ENCODE results near the gene NEURL4.
A peak's percentile ranks its signal among the peaks of the same experiment; 100 is the strongest.

Gene NEURL4

DNA sequence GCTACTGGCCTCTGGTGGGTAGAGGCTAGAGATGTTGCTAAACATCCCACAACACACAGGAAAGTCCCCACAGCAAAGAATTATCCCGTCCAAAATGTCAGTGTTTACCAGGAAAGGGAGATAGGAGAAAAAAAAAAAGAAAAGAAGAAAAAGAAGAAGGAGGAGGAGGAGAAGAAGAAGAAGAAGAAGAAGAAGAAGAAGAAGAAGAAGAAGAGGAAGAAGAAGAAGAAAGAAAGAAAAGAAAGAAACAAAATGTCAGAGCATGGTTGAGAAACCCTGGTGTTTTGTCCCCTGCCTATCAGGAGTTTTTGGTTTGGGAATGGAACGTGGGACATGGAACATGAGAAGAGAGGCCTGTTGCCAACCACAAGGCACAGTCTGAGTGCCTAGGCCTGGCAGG lies 28.2 kb upstream of the NEURL4 start:
- H3K79me2 ChIP-seq (ENCODE audit: insufficient read depth, low read depth) = no peaks in the 10 kb centered on the region
- H3K27me3 ChIP-seq (ENCODE audit: insufficient read depth, low read depth) = no peaks in the 10 kb centered on the region
- H3K4me3 ChIP-seq (IDR thresholded peaks at IDR 0.05; ENCODE audit: insufficient read depth, low read depth, low read length) = no peak overlapping the region
- H3K36me3 ChIP-seq (ENCODE audit: insufficient read depth) = no peaks in the 10 kb centered on the region
- no peak overlapping the region for H3K9ac ChIP-seq
- H3K4me1 ChIP-seq (ENCODE audit: low read depth, poor library complexity, severe bottlenecking) = no peaks in the 10 kb centered on the region
- no peak overlapping the region for H2AFZ ChIP-seq (ENCODE audit: low read depth)
- no peak overlapping the region for H3K4me2 ChIP-seq
- H4K20me1 ChIP-seq (ENCODE audit: insufficient read depth) = no peaks in the 10 kb centered on the region
- H3K27ac ChIP-seq = no peak overlapping the region
- TF ChIP-seq, protein P1, sequence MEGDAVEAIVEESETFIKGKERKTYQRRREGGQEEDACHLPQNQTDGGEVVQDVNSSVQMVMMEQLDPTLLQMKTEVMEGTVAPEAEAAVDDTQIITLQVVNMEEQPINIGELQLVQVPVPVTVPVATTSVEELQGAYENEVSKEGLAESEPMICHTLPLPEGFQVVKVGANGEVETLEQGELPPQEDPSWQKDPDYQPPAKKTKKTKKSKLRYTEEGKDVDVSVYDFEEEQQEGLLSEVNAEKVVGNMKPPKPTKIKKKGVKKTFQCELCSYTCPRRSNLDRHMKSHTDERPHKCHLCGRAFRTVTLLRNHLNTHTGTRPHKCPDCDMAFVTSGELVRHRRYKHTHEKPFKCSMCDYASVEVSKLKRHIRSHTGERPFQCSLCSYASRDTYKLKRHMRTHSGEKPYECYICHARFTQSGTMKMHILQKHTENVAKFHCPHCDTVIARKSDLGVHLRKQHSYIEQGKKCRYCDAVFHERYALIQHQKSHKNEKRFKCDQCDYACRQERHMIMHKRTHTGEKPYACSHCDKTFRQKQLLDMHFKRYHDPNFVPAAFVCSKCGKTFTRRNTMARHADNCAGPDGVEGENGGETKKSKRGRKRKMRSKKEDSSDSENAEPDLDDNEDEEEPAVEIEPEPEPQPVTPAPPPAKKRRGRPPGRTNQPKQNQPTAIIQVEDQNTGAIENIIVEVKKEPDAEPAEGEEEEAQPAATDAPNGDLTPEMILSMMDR (conservative IDR thresholded peaks at IDR 0.05; ENCODE audit: low read depth, low read length) = no peak

- no peaks in the 10 kb centered on the region for H3K4me1 ChIP-seq (ENCODE audit: low read depth, poor library complexity, severe bottlenecking)
- no peak overlapping the region for H3K9ac ChIP-seq
- H3K36me3 ChIP-seq (ENCODE audit: insufficient read depth) = no peaks in the 10 kb centered on the region
- no peak overlapping the region for H3K27ac ChIP-seq
- H3K27me3 ChIP-seq (ENCODE audit: insufficient read depth, low read depth) = no peaks in the 10 kb centered on the region
- no peak overlapping the region for H2AFZ ChIP-seq (ENCODE audit: low read depth)
- H3K4me2 ChIP-seq = no peak overlapping the region
- H3K79me2 ChIP-seq (ENCODE audit: insufficient read depth, low read depth) = no peaks in the 10 kb centered on the region
- TF ChIP-seq, protein P1 (conservative IDR thresholded peaks at IDR 0.05; ENCODE audit: low read depth, low read length) = no peak
- no peaks in the 10 kb centered on the region for H4K20me1 ChIP-seq (ENCODE audit: insufficient read depth)
- H3K4me3 ChIP-seq (IDR thresholded peaks at IDR 0.05; ENCODE audit: insufficient read depth, low read depth, low read length) = no peak overlapping the region
Observed at GRCh38 chr17:7356756-7357155, 27.6 kb upstream of the NEURL4 start.

GRCh38 chr17:7356072-7356549 lies 27.0 kb upstream of the NEURL4 start:
- H3K79me2 ChIP-seq (ENCODE audit: insufficient read depth, low read depth) = no peaks in the 10 kb centered on the region
- no peak overlapping the region for H3K9ac ChIP-seq
- H3K4me2 ChIP-seq = no peak overlapping the region
- H3K4me3 ChIP-seq (IDR thresholded peaks at IDR 0.05; ENCODE audit: insufficient read depth, low read depth, low read length) = no peak overlapping the region
- H3K36me3 ChIP-seq (ENCODE audit: insufficient read depth) = no peaks in the 10 kb centered on the region
- no peaks in the 10 kb centered on the region for H3K4me1 ChIP-seq (ENCODE audit: low read depth, poor library complexity, severe bottlenecking)
- H3K27ac ChIP-seq = no peak overlapping the region
- no peaks in the 10 kb centered on the region for H4K20me1 ChIP-seq (ENCODE audit: insufficient read depth)
- H2AFZ ChIP-seq (ENCODE audit: low read depth) = no peak overlapping the region
- TF ChIP-seq, protein P1 (conservative IDR thresholded peaks at IDR 0.05; ENCODE audit: low read depth, low read length) = peak; percentile 29; the same call in 1 of the 2 replicates
- no peaks in the 10 kb centered on the region for H3K27me3 ChIP-seq (ENCODE audit: insufficient read depth, low read depth)

DNA sequence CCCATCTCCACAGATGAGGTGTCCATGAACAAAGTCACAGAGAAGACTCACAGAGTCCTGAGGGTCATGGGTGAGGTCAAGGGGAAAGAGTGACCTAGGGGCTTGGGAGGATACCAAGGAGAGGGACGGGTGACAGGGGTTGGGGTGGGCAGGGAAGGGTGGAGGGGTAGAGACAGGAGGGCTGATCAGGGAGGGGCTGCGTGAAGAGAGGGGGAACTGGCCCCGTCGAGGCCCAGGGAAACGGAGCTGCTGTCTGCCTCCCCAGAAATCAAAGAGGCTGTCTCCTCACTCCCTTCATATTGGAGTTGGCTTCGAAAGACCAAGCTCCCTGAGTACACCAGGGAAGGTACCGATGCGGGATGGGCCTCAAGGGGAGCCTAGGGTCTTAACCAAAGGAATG lies 26.4 kb upstream of the NEURL4 start:
- no peak overlapping the region for H3K9ac ChIP-seq
- H3K36me3 ChIP-seq (ENCODE audit: insufficient read depth) = no peaks in the 10 kb centered on the region
- H3K79me2 ChIP-seq (ENCODE audit: insufficient read depth, low read depth) = no peaks in the 10 kb centered on the region
- H3K27me3 ChIP-seq (ENCODE audit: insufficient read depth, low read depth) = no peaks in the 10 kb centered on the region
- H2AFZ ChIP-seq (ENCODE audit: low read depth) = no peak overlapping the region
- H3K27ac ChIP-seq = no peak overlapping the region
- no peaks in the 10 kb centered on the region for H3K4me1 ChIP-seq (ENCODE audit: low read depth, poor library complexity, severe bottlenecking)
- no peak overlapping the region for H3K4me3 ChIP-seq (IDR thresholded peaks at IDR 0.05; ENCODE audit: insufficient read depth, low read depth, low read length)
- H3K4me2 ChIP-seq = no peak overlapping the region
- no peaks in the 10 kb centered on the region for H4K20me1 ChIP-seq (ENCODE audit: insufficient read depth)
- TF ChIP-seq, protein P1 (conservative IDR thresholded peaks at IDR 0.05; ENCODE audit: low read depth, low read length) = no peak
